ENCODE data around the gene ATP5F1D. TPM values are rescaled to one million over a fixed set of nuclear protein-coding genes. Genes with fewer than 3 reads are reported as not detected.

The ATP5F1D gene
- total and polyA plus RNA-seq, 2 of the 13 experiments (the other 11 are each of a cell fraction or from before 2014, with no cell fraction given), result 39.4 to 78.7 TPM

- TF ChIP-seq FOXJ3 (CRISPR knock-in tag; IDR thresholded peaks at IDR 0.05; ENCODE audit: borderline replicate concordance), result no peak
- TF ChIP-seq ZBTB46 (CRISPR knock-in tag; IDR thresholded peaks at IDR 0.05; ENCODE audit: borderline replicate concordance), result no peak
- peak; percentile 68; the same call in 1 of the 2 replicates for TF ChIP-seq KDM3A (CRISPR knock-in tag; IDR thresholded peaks at IDR 0.05; ENCODE audit: low read depth)
- TF ChIP-seq HIC2 (CRISPR knock-in tag; IDR thresholded peaks at IDR 0.05; ENCODE audit: low read depth), result no peak
- TF ChIP-seq MEIS1 (CRISPR knock-in tag; IDR thresholded peaks at IDR 0.05; ENCODE audit: borderline replicate concordance), result no peak
- no peak for TF ChIP-seq NFE2 (CRISPR knock-in tag; IDR thresholded peaks at IDR 0.05)
- no peak for TF ChIP-seq ZNF232 (CRISPR knock-in tag; IDR thresholded peaks at IDR 0.05; ENCODE audit: borderline replicate concordance)
- TF ChIP-seq SP1 (IDR thresholded peaks at IDR 0.05), result no peak
- no peak for TF ChIP-seq SP1 (CRISPR knock-in tag; IDR thresholded peaks at IDR 0.05)
- no peak for TF ChIP-seq AFF4 (CRISPR knock-in tag; IDR thresholded peaks at IDR 0.05)
- no peak for TF ChIP-seq ZNF597 (CRISPR knock-in tag; IDR thresholded peaks at IDR 0.05)
- no peak for TF ChIP-seq CHCHD3 (CRISPR knock-in tag; IDR thresholded peaks at IDR 0.05)
- TF ChIP-seq FOXP1 (IDR thresholded peaks at IDR 0.05), result no peak
- no peak for TF ChIP-seq FOXP1 (CRISPR knock-in tag; IDR thresholded peaks at IDR 0.05)
- TF ChIP-seq PRMT3 (CRISPR knock-in tag; IDR thresholded peaks at IDR 0.05; ENCODE audit: borderline replicate concordance, low read depth), result no peak
- no peak; the same call in 1 of the 2 replicates for TF ChIP-seq SALL1 (CRISPR knock-in tag; IDR thresholded peaks at IDR 0.05)
- no peak for TF ChIP-seq ZBTB21 (CRISPR knock-in tag; IDR thresholded peaks at IDR 0.05)
- no peak for TF ChIP-seq MEF2D (CRISPR knock-in tag; IDR thresholded peaks at IDR 0.05)
- TF ChIP-seq IRF9 (CRISPR knock-in tag; IDR thresholded peaks at IDR 0.05; ENCODE audit: borderline replicate concordance), result no peak
- no peak for TF ChIP-seq ZBTB7A (CRISPR knock-in tag; IDR thresholded peaks at IDR 0.05)
- TF ChIP-seq SMARCE1 (IDR thresholded peaks at IDR 0.05; ENCODE audit: borderline replicate concordance), result no peak
- TF ChIP-seq MBD4 (IDR thresholded peaks at IDR 0.05; ENCODE audit: borderline replicate concordance, low read length), result no peak
- no peak for TF ChIP-seq KLF15 (CRISPR knock-in tag; IDR thresholded peaks at IDR 0.05; ENCODE audit: borderline replicate concordance)
These were observed 38.3 kb downstream of the ATP5F1D start (continued) for GRCh38 chr19:1279782-1280341.

Measured in HepG2 (cell line).